Measurements from ENCODE around the gene PPP2R5E. TPM values are rescaled to one million over a fixed set of nuclear protein-coding genes. Genes with fewer than 3 reads are reported as not detected.

Gene PPP2R5E
- total and polyA plus RNA-seq, 9 of the 15 experiments (the other 6 are each of a cell fraction or from before 2014, with no cell fraction given), result 4.2 to 30.3 (median 11.0) TPM

DNA sequence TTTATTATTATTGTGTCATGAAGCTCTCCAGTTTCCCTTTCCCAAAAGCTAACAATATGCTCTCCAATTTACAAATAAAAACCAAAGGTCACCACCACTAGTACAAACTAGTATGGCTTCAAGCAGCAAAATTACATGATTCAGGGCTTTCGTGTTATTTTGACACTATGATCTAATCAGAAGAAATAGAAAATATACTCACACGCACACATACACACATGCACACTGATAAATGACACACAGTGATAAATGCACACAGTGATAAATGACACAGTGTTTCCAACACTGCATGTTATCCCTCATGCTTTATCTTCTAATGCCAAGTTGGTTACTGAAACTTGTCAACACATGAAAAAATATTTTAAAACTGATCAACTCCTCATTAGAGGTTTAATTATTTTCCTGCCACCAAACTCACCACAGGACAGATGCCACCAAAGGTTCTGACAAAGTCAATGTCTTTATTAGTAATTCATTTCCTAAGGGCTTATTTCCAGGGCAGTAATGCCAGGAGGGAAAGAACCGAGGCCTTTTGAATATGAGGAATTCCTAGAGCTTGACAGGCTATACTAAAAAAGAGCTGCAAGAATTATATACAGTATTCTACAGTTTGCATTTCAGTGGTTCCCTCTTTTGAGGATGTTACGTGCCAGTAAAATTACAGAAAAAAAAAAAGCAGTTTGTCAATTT, 82.4 kb downstream of the PPP2R5E start (continued):
- TF ChIP-seq ZNF551 (CRISPR knock-in tag; IDR thresholded peaks at IDR 0.05) (no peak), CHD1 (IDR thresholded peaks at IDR 0.05; ENCODE audit: low read length) (no peak), ZNF444 (CRISPR knock-in tag; IDR thresholded peaks at IDR 0.05) (no peak), ZNF316 (IDR thresholded peaks at IDR 0.05) (peak; percentile 11; the same call in 1 of the 2 replicates)
- TF ChIP-seq, protein P1, sequence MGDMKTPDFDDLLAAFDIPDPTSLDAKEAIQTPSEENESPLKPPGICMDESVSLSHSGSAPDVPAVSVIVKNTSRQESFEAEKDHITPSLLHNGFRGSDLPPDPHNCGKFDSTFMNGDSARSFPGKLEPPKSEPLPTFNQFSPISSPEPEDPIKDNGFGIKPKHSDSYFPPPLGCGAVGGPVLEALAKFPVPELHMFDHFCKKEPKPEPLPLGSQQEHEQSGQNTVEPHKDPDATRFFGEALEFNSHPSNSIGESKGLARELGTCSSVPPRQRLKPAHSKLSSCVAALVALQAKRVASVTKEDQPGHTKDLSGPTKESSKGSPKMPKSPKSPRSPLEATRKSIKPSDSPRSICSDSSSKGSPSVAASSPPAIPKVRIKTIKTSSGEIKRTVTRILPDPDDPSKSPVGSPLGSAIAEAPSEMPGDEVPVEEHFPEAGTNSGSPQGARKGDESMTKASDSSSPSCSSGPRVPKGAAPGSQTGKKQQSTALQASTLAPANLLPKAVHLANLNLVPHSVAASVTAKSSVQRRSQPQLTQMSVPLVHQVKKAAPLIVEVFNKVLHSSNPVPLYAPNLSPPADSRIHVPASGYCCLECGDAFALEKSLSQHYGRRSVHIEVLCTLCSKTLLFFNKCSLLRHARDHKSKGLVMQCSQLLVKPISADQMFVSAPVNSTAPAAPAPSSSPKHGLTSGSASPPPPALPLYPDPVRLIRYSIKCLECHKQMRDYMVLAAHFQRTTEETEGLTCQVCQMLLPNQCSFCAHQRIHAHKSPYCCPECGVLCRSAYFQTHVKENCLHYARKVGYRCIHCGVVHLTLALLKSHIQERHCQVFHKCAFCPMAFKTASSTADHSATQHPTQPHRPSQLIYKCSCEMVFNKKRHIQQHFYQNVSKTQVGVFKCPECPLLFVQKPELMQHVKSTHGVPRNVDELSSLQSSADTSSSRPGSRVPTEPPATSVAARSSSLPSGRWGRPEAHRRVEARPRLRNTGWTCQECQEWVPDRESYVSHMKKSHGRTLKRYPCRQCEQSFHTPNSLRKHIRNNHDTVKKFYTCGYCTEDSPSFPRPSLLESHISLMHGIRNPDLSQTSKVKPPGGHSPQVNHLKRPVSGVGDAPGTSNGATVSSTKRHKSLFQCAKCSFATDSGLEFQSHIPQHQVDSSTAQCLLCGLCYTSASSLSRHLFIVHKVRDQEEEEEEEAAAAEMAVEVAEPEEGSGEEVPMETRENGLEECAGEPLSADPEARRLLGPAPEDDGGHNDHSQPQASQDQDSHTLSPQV (IDR thresholded peaks at IDR 0.05), result no peak
- TF ChIP-seq, protein P2, sequence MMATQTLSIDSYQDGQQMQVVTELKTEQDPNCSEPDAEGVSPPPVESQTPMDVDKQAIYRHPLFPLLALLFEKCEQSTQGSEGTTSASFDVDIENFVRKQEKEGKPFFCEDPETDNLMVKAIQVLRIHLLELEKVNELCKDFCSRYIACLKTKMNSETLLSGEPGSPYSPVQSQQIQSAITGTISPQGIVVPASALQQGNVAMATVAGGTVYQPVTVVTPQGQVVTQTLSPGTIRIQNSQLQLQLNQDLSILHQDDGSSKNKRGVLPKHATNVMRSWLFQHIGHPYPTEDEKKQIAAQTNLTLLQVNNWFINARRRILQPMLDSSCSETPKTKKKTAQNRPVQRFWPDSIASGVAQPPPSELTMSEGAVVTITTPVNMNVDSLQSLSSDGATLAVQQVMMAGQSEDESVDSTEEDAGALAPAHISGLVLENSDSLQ (IDR thresholded peaks at IDR 0.05), result peak; percentile 65
- TF ChIP-seq, protein P3, sequence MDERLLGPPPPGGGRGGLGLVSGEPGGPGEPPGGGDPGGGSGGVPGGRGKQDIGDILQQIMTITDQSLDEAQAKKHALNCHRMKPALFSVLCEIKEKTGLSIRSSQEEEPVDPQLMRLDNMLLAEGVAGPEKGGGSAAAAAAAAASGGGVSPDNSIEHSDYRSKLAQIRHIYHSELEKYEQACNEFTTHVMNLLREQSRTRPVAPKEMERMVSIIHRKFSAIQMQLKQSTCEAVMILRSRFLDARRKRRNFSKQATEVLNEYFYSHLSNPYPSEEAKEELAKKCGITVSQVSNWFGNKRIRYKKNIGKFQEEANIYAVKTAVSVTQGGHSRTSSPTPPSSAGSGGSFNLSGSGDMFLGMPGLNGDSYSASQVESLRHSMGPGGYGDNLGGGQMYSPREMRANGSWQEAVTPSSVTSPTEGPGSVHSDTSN (CRISPR knock-in tag; IDR thresholded peaks at IDR 0.05; ENCODE audit: low read depth), result no peak
- TF ChIP-seq, protein P3 (tag; conservative IDR thresholded peaks at IDR 0.05; ENCODE audit: low read depth), result peak; percentile 92
